GM12891 (cell line): ENCODE data around the gene OTUB1.

ENCODE experiments used
- PAX5 ChIP-seq: IDR thresholded peaks from 2 replicates; pipeline ENCODE4 v1.6.1; 2011; ENCODE audit warnings: low read length, moderate library complexity, mild to moderate bottlenecking; ENCODE audit not compliant: insufficient read depth, severe bottlenecking
- POLR2A ChIP-seq: IDR thresholded peaks from 2 replicates; pipeline ENCODE4 v1.6.1; 2011; ENCODE audit warnings: low read depth, low read length, control low read depth

DNA sequence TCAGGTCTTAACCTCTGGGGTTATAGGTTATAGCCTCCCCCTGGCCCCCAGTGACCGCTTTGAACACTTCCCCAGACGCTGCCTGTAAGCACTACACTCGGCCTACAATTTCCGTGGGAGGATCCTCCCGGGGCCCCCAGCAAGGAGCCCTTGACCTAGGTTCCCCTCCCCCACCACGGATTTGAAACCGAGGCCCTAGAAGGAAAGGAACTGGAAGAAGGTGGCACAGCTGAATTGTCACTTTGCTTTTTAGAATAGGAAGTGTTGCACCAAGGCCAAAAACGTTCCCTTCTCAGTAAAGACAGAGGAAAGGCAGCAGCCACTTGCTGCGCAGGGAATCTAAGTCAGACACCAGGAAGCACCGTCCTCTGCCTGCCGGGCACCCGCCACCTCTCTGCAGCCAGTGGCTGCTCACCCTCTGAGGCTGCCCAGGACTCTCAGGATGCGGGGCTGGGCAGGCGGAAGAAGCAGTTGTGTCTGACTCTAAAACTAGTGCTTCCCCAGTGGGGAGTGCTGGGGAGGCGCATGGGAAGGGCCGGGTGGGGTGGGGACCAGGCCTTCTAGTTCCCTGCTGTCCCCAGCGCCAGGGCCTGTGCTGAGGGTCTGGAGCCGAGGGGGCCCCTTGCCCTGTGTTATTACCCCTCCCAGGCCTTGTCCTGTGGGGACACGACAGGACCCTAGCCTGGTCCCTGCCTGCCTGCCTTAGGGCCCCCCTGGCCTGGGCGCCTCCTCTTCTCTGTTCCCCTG is 41.6 kb downstream of the OTUB1 start:
- no peak for TF ChIP-seq POLR2A
- TF ChIP-seq PAX5, result no peak
